Measurements from ENCODE around the gene PIGN.

Gene PIGN

DNA sequence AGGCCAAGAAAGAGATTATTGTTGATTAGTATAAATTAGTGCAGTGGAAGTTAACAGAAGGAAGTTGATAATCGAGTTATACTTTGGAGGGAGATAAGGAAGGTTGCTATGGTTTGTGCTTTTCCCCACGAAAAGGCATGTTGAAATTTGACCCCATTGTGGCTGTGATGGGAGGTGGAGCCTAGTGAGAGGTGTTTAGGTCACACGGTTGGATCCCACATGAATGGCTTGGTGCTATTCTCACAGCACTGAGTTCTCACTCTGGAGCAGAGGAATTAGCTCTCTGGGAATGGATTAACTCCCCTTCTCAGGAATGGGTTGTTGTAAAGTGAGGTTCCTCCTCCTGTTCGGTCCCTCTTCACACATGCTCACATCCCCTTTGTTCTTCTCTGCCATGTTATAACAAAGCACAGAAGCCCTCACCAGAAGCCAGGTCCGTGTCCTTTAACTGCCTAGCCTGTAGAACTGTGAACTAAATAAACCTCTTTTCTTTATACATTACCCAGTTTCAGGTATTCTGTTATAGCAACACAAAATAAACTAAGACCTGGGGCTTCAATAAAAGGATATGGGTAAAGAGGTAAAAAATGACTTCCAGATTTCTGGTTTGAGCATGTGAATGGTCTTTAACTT, 21.9 kb downstream of the PIGN start:
- TF ChIP-seq CTCF (conservative IDR thresholded peaks at IDR 0.05; ENCODE audit: low read length), result no peak
- H3K4me3 ChIP-seq (ENCODE audit: low read length), result no peak overlapping the region
- no peak for DNase-seq (ENCODE audit: low read depth)

DNA sequence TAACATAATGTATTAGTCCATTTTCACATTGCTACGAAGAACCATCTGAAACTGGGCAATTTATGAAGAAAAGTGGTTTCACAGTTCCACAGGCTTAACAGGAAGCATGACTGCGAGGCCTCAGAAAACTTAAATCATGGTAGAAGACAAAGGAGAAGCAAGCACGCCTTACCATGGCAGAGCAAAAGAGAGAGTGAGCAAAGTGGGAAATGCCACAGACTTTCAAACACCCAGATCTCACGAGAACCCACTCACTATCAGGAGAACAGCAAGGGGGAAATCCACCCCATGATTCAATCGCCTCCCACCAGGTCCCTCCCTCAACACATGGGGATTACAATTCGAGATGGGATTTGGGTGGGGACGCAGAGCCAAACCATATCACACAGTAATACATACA, 22.5 kb downstream of the PIGN start:
- no peak for TF ChIP-seq CTCF (conservative IDR thresholded peaks at IDR 0.05; ENCODE audit: low read length)

DNA sequence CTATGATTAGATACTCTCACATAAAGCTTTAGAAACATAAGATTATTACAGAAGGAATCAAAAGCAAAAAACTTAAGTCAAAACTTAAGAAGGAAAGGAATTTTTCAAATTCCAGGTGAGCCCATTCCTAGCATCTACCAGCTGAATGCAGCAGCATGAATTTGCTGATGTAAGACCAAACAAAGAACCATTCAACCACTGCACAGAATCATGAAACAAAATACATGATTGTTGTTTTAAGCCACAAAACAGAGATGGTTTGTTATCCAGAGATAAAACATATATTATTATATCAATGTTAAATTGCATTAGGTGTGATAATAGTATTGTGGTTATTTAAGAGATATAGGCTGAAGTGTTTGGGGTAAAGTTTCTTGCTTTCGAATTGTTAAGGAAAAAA, 29.0 kb downstream of the PIGN start:
- no peak for TF ChIP-seq CTCF (conservative IDR thresholded peaks at IDR 0.05; ENCODE audit: low read length)
- no peak overlapping the region for H3K4me3 ChIP-seq (ENCODE audit: low read length)
- no peak for DNase-seq (ENCODE audit: low read depth)

More for the DNA sequence above, 22.5 kb downstream of the PIGN start:
- no peak overlapping the region for H3K4me3 ChIP-seq (ENCODE audit: low read length)
- DNase-seq (ENCODE audit: low read depth), result no peak

DNA sequence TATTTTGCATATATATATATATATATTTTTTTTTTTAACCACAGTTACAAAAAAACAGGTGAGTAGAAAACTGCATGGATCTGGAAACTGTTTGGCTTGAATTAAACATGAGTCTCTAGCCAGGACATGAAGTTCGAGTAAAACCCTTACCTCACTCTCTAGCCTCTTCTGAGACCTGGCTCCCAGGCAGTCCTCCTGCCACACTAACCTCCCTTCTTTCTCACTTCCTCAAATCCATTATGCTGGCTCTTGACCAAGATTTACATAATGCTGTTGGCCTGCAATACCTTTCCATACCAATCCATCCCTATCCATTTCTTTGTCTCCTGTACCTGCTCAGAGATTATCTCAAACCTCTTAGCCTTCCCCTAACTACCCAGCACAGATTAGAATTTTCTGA, 34.0 kb downstream of the PIGN start:
- no peak for TF ChIP-seq CTCF (conservative IDR thresholded peaks at IDR 0.05; ENCODE audit: low read length)
- no peak for DNase-seq (ENCODE audit: low read depth)
- H3K4me3 ChIP-seq (ENCODE audit: low read length), result no peak overlapping the region

DNA sequence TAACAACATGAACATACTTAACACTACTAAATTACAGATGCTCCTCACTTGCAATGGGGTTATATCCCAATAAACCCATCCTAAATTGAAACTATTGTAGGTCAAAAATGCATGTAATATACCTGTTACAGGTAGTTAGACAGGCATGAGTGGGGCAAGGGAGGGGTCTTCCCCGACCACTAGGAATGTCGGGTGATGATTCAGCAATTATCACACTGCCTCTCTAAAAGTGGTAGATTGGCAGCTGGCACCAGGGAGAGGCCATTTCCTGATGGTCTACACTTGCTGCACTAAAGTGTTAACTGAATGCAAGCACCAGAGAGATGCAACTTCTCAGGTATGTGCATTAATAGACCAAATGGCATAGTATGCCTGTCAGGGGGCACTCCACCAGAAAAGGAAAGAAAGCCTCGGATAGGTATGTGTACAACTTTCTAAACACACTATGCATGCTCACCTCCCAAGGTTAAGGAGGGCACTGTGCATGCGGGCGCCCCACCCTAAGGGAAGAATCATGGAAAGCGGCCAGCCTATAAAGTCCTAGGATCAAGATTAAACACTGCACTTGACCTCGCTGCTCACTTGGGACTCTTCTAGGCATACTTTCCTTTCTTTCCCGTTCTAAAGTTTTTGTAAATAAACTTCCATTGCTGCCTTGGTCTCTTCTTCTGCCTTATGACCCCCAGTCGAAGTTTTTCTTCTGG, 35.6 kb downstream of the PIGN start:
- DNase-seq (ENCODE audit: low read depth), result no peak
- no peak for TF ChIP-seq CTCF (conservative IDR thresholded peaks at IDR 0.05; ENCODE audit: low read length)
- H3K4me3 ChIP-seq (ENCODE audit: low read length), result no peak overlapping the region

GRCh38 chr18:62144338-62144737, 42.5 kb downstream of the PIGN start:
- H3K4me3 ChIP-seq (ENCODE audit: low read length), result no peak overlapping the region
- DNase-seq (ENCODE audit: low read depth), result no peak
- no peak for TF ChIP-seq CTCF (conservative IDR thresholded peaks at IDR 0.05; ENCODE audit: low read length)

GRCh38 chr18:62140259-62140658, 46.6 kb downstream of the PIGN start:
- DNase-seq (ENCODE audit: low read depth), result no peak
- H3K4me3 ChIP-seq (ENCODE audit: low read length), result no peak overlapping the region
- no peak for TF ChIP-seq CTCF (conservative IDR thresholded peaks at IDR 0.05; ENCODE audit: low read length)

Data from AG10803 (cell line).